HG03460 (cell line): Measurements from ENCODE around the gene INHBB.
"Not testable (repeated sequence)": the region's sequence is repeated elsewhere in the genome, so short reads cannot be mapped to it uniquely, and the experiment has no call there.

Source experiments
- ATAC-seq: cut with Tn5 transposase; IDR thresholded peaks from one replicate; pipeline ENCODE4 v1.9.1; 2021; ENCODE audit not compliant: unreplicated experiment

The INHBB gene

GRCh38 chr2:120315367-120316033, 30.4 kb upstream of the INHBB start:
- ATAC-seq = no peak

GRCh38 chr2:120316071-120316470, 29.9 kb upstream of the INHBB start:
- no peak for ATAC-seq

- no peak for ATAC-seq
These were observed 29.3 kb upstream of the INHBB start for GRCh38 chr2:120316528-120317179.

GRCh38 chr2:120317180-120317533, 28.8 kb upstream of the INHBB start:
- ATAC-seq = no peak

- no peak for ATAC-seq
These were observed 28.0 kb upstream of the INHBB start for GRCh38 chr2:120317916-120318315.

GRCh38 chr2:120318626-120319025, 27.3 kb upstream of the INHBB start:
- no peak for ATAC-seq

- ATAC-seq = no peak
These were observed 26.8 kb upstream of the INHBB start for GRCh38 chr2:120319123-120319522.

GRCh38 chr2:120319686-120320317, 26.1 kb upstream of the INHBB start:
- ATAC-seq = no peak

- ATAC-seq = no peak
These were observed 25.6 kb upstream of the INHBB start for GRCh38 chr2:120320318-120320851.

GRCh38 chr2:120320887-120321556, 24.9 kb upstream of the INHBB start:
- not testable (repeated sequence) for ATAC-seq

- no peak for ATAC-seq
These were observed 24.1 kb upstream of the INHBB start for GRCh38 chr2:120321721-120322284.

- no peak for ATAC-seq
These were observed 23.6 kb upstream of the INHBB start for GRCh38 chr2:120322329-120322728.

- ATAC-seq = no peak
These were observed 22.7 kb upstream of the INHBB start for GRCh38 chr2:120323214-120323613.

GRCh38 chr2:120323807-120324399, 22.0 kb upstream of the INHBB start:
- no peak for ATAC-seq

- ATAC-seq = no peak
These were observed 21.0 kb upstream of the INHBB start for GRCh38 chr2:120324933-120325332.

GRCh38 chr2:120326066-120326465, 19.9 kb upstream of the INHBB start:
- ATAC-seq = no peak

- no peak for ATAC-seq
These were observed 14.8 kb upstream of the INHBB start for GRCh38 chr2:120330946-120331822.

GRCh38 chr2:120331903-120332302, 14.0 kb upstream of the INHBB start:
- no peak for ATAC-seq

- no peak for ATAC-seq
These were observed 13.6 kb upstream of the INHBB start for GRCh38 chr2:120332384-120332783.

GRCh38 chr2:120334068-120334467, 11.9 kb upstream of the INHBB start:
- ATAC-seq = no peak
